GM10248 (cell line): Measurements from ENCODE around the gene OR7G2.

ENCODE experiments used
- CTCF ChIA-PET: fragments of 300-600 bp; sonication (Branson Sonifier 250); formaldehyde crosslinking; extraction: SDS; loops from one replicate; lab custom pipeline; 2021; ENCODE audit warnings: antibody characterized with exemption; lab: Yijun Ruan, JAX
- POLR2A ChIA-PET: fragments of 350-650 bp; sonication (Branson Sonifier 250); formaldehyde crosslinking; extraction: SDS; loops from one replicate; lab custom pipeline; 2020; ENCODE audit warnings: antibody characterized with exemption; lab: Yijun Ruan, JAX
- DNase-seq: peaks from one replicate; pipeline ENCODE4 v3.0.0; 2012; ENCODE audit errors: extremely low spot score
- CTCF ChIP-seq: IDR thresholded peaks from 2 replicates; pipeline ENCODE4 v1.5.1; 2012; ENCODE audit warnings: mild to moderate bottlenecking, low read depth; ENCODE audit errors: extremely low read depth, missing control alignments, control extremely low read depth

Gene OR7G2

DNA sequence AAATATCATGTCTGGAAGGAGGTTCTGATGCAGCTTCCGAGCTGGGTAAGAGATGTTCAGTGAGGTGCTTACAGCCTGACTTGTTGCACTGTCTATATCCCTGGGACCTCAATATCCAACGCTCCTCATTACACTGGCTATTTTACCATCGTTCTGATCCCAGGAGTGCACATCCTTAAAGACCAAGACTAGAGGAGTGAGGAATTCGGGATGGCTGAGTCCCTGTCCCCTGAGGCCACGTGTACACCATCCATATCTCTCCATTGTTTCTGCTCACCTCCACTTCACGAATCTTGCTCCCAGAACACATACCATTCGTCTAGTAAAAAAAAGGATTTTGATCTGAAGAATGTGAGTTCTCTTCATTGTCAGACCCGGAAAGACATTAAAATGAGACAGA lies at the start of gene OR7G2:
Gene OR7G2 (minus strand): TSS at position 101 of the 400 bp plus-strand sequence. CDS start 4,232 bp downstream, outside the sequence.
- ChIA-PET POLR2A (no interaction called here), CTCF (no interaction called here)
- no peak for TF ChIP-seq CTCF
- DNase-seq, result no peak

GRCh38 chr19:9156304-9156703 lies 49.0 kb upstream of the OR7G2 start:
- POLR2A ChIA-PET, result no interaction called here
- CTCF ChIA-PET, result no interaction called here
- DNase-seq, result no peak
- TF ChIP-seq CTCF, result no peak

- TF ChIP-seq CTCF, result no peak
- POLR2A ChIA-PET, result no interaction called here
- no peak for DNase-seq
- CTCF ChIA-PET, result no interaction called here
Measured at GRCh38 chr19:9155591-9155990, 48.3 kb upstream of the OR7G2 start.

GRCh38 chr19:9151367-9151766 lies 44.1 kb upstream of the OR7G2 start:
- DNase-seq, result no peak
- ChIA-PET CTCF (no interaction called here), POLR2A (no interaction called here)
- no peak for TF ChIP-seq CTCF

- ChIA-PET CTCF (no interaction called here), POLR2A (no interaction called here)
- DNase-seq, result no peak
- no peak for TF ChIP-seq CTCF
Measured at GRCh38 chr19:9150650-9151049, 43.4 kb upstream of the OR7G2 start.

GRCh38 chr19:9149997-9150396 lies 42.7 kb upstream of the OR7G2 start:
- CTCF ChIA-PET, result no interaction called here
- POLR2A ChIA-PET, result no interaction called here
- TF ChIP-seq CTCF, result no peak
- DNase-seq, result no peak

DNA sequence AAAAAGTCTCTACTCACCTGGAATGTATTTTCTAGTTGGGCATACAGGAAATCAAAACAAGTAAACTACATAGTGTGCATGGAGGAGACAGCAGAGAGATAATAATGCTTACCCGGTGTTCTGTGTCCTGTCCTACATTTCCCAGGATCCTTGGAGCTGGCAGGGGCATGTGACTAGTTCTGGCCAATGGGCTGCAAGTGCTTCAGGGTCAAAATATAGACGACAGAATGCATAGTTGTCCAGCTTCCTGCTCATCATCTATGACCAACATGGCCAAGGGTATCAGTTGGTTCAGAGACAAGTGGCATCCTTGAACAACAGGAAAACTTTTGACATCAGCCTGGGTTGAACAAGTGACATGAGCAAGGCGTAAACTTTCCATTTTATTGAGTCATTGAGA lies 41.4 kb upstream of the OR7G2 start:
- no peak for DNase-seq
- TF ChIP-seq CTCF, result no peak
- CTCF ChIA-PET, result no interaction called here
- POLR2A ChIA-PET, result no interaction called here
